Neutrophil (primary cell): Measurements from ENCODE around the gene ERMARD.

ENCODE experiments used
- H3K27ac ChIP-seq: fragments of 200-600 bp; sonication (generic); 2 replicates; pipeline ENCODE4 v1.5.1; 2016; ENCODE audit warnings: mild to moderate bottlenecking, moderate library complexity
- H3K27me3 ChIP-seq: fragments of 200-600 bp; sonication (generic); 2 replicates; pipeline ENCODE4 v1.6.0; 2016; ENCODE audit warnings: mild to moderate bottlenecking
- H3K36me3 ChIP-seq: fragments of 200-600 bp; sonication (generic); 2 replicates; pipeline ENCODE4 v1.5.1; 2017
- H3K4me1 ChIP-seq, 2 experiments: fragments of 200-600 bp in 1 of 2; sonication (generic) in 1 of 2; 1 replicate in 1 of 2; 2 replicates in 1 of 2; pipeline versions ENCODE4 v1.5.1 to v1.6.1; 2013 to 2016; ENCODE audit warnings: low read depth in 1 of 2, low read length in 1 of 2, mild to moderate bottlenecking in 1 of 2, moderate library complexity in 1 of 2; ENCODE audit not compliant: control insufficient read depth in 1 of 2, insufficient read depth in 1 of 2
- H3K4me3 ChIP-seq, 2 experiments: fragments of 200-600 bp in 1 of 2; sonication (generic) in 1 of 2; 1 replicate in 1 of 2; 2 replicates in 1 of 2; pipeline ENCODE4 v1.5.1; 2013 to 2016; ENCODE audit warnings: low read depth in 1 of 2, low read length in 1 of 2, mild to moderate bottlenecking in 1 of 2, moderate library complexity in 1 of 2
- H3K9me3 ChIP-seq: fragments of 200-600 bp; sonication (generic); 2 replicates; pipeline ENCODE4 v1.5.1; 2016
- TF ChIP-seq, protein P1 (sequence below): fragments of 200-600 bp; sonication (generic); IDR thresholded peaks from 2 replicates; pipeline ENCODE4 v1.5.1; 2016; ENCODE audit warnings: antibody characterized with exemption

The ERMARD gene

DNA sequence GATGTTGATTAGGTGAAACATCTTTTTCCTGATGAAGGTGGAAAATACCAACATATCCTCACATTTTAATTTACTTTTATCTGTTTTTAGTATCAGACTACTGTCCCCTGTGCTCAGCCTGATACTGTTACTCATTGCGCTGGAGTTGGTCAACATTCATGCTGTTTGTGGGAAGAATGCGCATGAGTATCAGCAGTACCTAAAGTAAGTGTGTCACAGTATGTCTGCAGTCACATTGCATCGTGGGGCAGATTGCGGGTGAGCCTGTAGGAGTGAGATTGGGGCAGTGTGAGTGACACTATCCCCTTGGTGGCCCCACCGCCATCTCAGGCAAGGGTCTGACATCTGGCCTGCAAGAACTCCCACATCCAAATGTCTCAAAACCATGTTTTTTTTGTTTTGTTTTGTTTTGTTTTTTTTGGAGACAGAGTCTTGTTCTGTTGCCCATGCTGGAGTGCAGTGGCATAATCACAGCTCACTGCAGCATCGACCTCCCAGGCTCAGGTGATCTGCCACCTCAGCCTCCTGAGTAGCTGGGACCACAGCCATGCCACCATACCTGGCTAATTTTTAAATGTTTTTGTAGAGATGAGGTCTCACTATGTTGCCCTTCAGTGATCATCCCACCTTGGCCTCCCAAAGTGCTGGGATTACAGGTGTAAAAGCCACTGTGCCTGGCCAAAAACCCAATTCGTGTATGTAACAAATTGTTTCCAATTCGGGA is 27.8 kb downstream of the ERMARD start:
- Histone ChIP-seq H3K27ac (no peak overlapping the region), H3K4me1 (no peaks in the 10 kb centered on the region), H3K4me3 (no peak overlapping the region), H3K27me3 (no peaks in the 10 kb centered on the region), H3K36me3 (peaks cover 45% of the 10 kb centered on the region), H3K9me3 (no peaks in the 10 kb centered on the region)
- TF ChIP-seq, protein P1, sequence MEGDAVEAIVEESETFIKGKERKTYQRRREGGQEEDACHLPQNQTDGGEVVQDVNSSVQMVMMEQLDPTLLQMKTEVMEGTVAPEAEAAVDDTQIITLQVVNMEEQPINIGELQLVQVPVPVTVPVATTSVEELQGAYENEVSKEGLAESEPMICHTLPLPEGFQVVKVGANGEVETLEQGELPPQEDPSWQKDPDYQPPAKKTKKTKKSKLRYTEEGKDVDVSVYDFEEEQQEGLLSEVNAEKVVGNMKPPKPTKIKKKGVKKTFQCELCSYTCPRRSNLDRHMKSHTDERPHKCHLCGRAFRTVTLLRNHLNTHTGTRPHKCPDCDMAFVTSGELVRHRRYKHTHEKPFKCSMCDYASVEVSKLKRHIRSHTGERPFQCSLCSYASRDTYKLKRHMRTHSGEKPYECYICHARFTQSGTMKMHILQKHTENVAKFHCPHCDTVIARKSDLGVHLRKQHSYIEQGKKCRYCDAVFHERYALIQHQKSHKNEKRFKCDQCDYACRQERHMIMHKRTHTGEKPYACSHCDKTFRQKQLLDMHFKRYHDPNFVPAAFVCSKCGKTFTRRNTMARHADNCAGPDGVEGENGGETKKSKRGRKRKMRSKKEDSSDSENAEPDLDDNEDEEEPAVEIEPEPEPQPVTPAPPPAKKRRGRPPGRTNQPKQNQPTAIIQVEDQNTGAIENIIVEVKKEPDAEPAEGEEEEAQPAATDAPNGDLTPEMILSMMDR, result no peak

DNA sequence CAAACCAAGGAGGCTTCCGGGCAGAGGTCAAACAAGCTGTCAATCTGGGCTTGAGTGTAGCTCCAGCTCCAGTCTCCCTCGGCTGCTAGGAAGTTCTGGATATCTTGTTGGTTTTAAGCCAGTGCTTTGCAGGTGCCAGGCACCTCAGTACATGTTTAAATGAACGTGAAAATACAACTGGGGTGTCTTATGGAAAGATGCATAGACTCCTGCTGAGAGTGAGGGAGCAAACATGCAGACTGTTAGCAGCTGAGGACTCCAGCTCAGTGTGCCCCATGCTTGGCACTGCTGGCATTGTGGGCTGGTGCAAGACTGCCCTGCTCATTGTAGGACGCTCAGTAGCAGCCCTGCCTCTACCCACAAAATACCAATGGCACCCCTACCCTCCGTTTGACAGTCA is 28.5 kb downstream of the ERMARD start:
- peaks cover 38% of the 10 kb centered on the region for H3K36me3 ChIP-seq
- TF ChIP-seq, protein P1, result no peak

DNA sequence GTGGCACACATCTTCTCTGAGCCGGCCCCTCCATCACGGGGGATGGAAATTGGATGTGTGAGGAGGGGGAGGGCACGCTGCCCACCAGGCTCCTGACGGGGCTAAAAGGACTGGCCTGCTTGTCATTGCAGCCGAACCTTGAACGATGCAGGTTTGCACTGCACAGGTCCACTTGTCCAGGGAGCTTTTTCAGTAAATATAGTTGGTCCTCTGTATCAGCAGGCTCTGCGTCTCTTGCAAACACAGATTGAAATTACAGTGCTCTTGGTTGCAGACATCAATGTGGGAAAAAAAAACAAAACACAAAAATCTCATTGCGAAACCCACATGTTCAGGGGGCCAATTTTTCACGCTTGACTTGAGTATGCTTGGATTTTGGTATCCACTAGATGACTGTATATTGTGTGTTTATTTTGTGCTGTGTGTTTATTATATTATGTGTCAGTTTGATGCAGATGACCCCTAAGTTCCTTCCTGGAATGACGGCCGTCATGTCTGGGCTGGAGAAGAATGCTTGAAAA is 29.2 kb downstream of the ERMARD start:
- Histone ChIP-seq H3K27me3 (no peaks in the 10 kb centered on the region), H3K4me3 (no peak overlapping the region), H3K36me3 (peaks cover 35% of the 10 kb centered on the region), H3K4me1 (no peaks in the 10 kb centered on the region), H3K27ac (no peak overlapping the region), H3K9me3 (no peaks in the 10 kb centered on the region)
- TF ChIP-seq, protein P1, result no peak

More for the DNA sequence above, 28.5 kb downstream of the ERMARD start:
- Histone ChIP-seq H3K4me3 (no peak overlapping the region), H3K9me3 (no peaks in the 10 kb centered on the region), H3K27me3 (no peaks in the 10 kb centered on the region), H3K4me1 (no peaks in the 10 kb centered on the region), H3K27ac (no peak overlapping the region)

DNA sequence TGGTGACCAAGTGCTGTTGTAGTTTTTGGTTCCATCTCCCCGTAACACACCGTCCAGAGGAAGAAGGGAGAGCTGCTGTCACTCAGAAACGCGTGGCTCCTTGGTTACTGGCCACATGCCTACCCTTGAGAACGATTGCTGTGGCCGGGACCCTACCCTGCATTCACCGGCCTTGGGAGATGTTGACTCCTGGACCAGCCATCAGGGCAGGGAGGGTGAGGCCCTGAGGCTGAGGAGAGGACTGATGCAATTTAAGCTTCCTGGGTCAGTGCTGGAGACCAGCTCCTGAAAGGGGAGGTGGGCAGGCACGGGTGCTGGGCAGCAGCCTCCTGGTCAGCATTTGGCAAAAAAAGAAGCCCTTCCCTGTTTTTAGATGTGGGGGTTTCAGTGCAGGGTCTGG is 31.5 kb downstream of the ERMARD start:
- peaks cover 14% of the 10 kb centered on the region for H3K36me3 ChIP-seq
- H3K27ac ChIP-seq, result no peak overlapping the region
- H3K4me3 ChIP-seq, result no peak overlapping the region
- no peaks in the 10 kb centered on the region for H3K4me1 ChIP-seq
- no peaks in the 10 kb centered on the region for H3K9me3 ChIP-seq
- TF ChIP-seq, protein P1, result no peak
- peaks cover under 1% of the 10 kb centered on the region for H3K27me3 ChIP-seq

DNA sequence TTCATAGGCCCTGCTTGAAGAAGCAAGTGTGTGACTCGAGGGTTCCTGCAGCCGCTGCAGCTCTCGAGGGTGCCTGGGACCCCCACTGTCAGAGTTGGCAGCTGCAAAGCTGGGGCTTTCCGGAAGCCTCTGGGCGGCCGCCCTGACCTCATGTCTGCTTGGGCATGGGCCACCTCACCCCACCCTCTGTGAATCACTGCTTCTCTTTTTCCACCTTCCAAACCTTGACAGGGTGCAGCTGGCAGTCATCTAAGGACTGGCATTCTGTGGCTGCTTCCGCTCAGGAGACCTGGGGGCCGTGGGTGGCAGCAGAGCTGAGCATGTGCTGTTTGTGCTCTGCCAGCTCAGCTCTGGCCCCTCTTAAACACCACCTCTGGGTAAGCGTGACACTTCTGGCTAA is 32.0 kb downstream of the ERMARD start:
- no peaks in the 10 kb centered on the region for H3K4me1 ChIP-seq
- peaks cover 5% of the 10 kb centered on the region for H3K27me3 ChIP-seq
- H3K9me3 ChIP-seq, result no peaks in the 10 kb centered on the region
- H3K4me3 ChIP-seq, result no peak overlapping the region
- no peak overlapping the region for H3K27ac ChIP-seq
- peaks cover 14% of the 10 kb centered on the region for H3K36me3 ChIP-seq
- TF ChIP-seq, protein P1, result no peak
